Measurements from ENCODE around the gene UNC5A.

UNC5A gene

GRCh38 chr5:176847148-176847547 lies 36.8 kb downstream of the UNC5A start:
- no peak for DNase-seq

- no peak for DNase-seq
Measured at GRCh38 chr5:176847726-176848290, 37.4 kb downstream of the UNC5A start.

- DNase-seq: no peak
Measured at GRCh38 chr5:176848651-176849050, 38.3 kb downstream of the UNC5A start.

GRCh38 chr5:176849611-176850227 lies 39.4 kb downstream of the UNC5A start:
- no peak for DNase-seq

GRCh38 chr5:176850371-176851245 lies 40.2 kb downstream of the UNC5A start:
- DNase-seq: no peak

GRCh38 chr5:176851380-176851779 lies 41.0 kb downstream of the UNC5A start:
- no peak for DNase-seq

- no peak for DNase-seq
Measured at GRCh38 chr5:176851871-176852658, 41.7 kb downstream of the UNC5A start.

GRCh38 chr5:176853151-176853778 lies 42.9 kb downstream of the UNC5A start:
- no peak for DNase-seq

GRCh38 chr5:176854164-176854563 lies 43.8 kb downstream of the UNC5A start:
- DNase-seq: no peak

- no peak for DNase-seq
Measured at GRCh38 chr5:176855598-176855997, 45.2 kb downstream of the UNC5A start.

- DNase-seq: no peak
Measured at GRCh38 chr5:176856746-176857145, 46.4 kb downstream of the UNC5A start.

GRCh38 chr5:176857216-176857893 lies 47.0 kb downstream of the UNC5A start:
- DNase-seq: no peak

GRCh38 chr5:176857894-176858273 lies 47.5 kb downstream of the UNC5A start:
- no peak for DNase-seq

GRCh38 chr5:176859916-176860315 lies 49.6 kb downstream of the UNC5A start:
- DNase-seq: no peak

- no peak for DNase-seq
Measured at GRCh38 chr5:176860381-176860780, 50.0 kb downstream of the UNC5A start.

GRCh38 chr5:176861276-176861675 lies 50.9 kb downstream of the UNC5A start:
- no peak for DNase-seq

GRCh38 chr5:176862330-176862995 lies 52.1 kb downstream of the UNC5A start:
- no peak for DNase-seq

- DNase-seq: no peak
Measured at GRCh38 chr5:176863041-176863764, 52.8 kb downstream of the UNC5A start.

GRCh38 chr5:176863765-176864098 lies 53.4 kb downstream of the UNC5A start:
- no peak for DNase-seq

GRCh38 chr5:176864755-176865154 lies 54.4 kb downstream of the UNC5A start:
- no peak for DNase-seq

GRCh38 chr5:176865964-176866363 lies 55.6 kb downstream of the UNC5A start:
- no peak for DNase-seq

All from EL (cell line).